CD14-positive monocyte (primary cell): ENCODE measurements around the gene DUS4L. TPM values are rescaled to one million over a fixed set of nuclear protein-coding genes. Genes with fewer than 3 reads are reported as not detected.
A peak's percentile ranks its signal among the peaks of the same experiment; 100 is the strongest.

Experiments
- DNase-seq, 3 donors: peaks; one replicate each; pipeline ENCODE4 v3.0.0-alpha.2; 2011 to 2022
- H2AFZ ChIP-seq: 2 replicates; pipeline ENCODE4 v1.6.0; 2012; ENCODE audit warnings: mild to moderate bottlenecking, low read depth, low read length, inconsistent platforms; ENCODE audit not compliant: insufficient read depth, poor library complexity, severe bottlenecking
- H3K27ac ChIP-seq, 2 donors: 1 replicate in 1 of 2; 2 replicates in 1 of 2; pipeline ENCODE4 v1.5.1; 2012 to 2013; ENCODE audit warnings: low read length in 2 of 2, control low read depth in 1 of 2, inconsistent platforms in 1 of 2, low read depth in 1 of 2, mild to moderate bottlenecking in 1 of 2
- H3K27me3 ChIP-seq, 2 donors: one replicate each; pipeline versions ENCODE4 v1.6.0 to v1.6.1; 2011 to 2013; ENCODE audit warnings: low read length in 2 of 2; ENCODE audit not compliant: control insufficient read depth in 2 of 2, insufficient read depth in 2 of 2
- H3K36me3 ChIP-seq, 2 donors: replicated peaks in 1 of 2; 1 replicate in 1 of 2; 2 replicates in 1 of 2; pipeline versions ENCODE4 v1.5.1 to v1.6.1; 2012 to 2013; ENCODE audit warnings: low read length in 2 of 2, control low read depth in 1 of 2, inconsistent platforms in 1 of 2, mild to moderate bottlenecking in 1 of 2; ENCODE audit not compliant: insufficient read depth in 2 of 2, control insufficient read depth in 1 of 2
- H3K4me1 ChIP-seq, 2 donors: 1 replicate in 1 of 2; 2 replicates in 1 of 2; pipeline versions ENCODE4 v1.5.1 to v1.6.1; 2012 to 2013; ENCODE audit warnings: low read length in 2 of 2, control low read depth in 1 of 2, inconsistent platforms in 1 of 2, mild to moderate bottlenecking in 1 of 2, moderate library complexity in 1 of 2; ENCODE audit not compliant: insufficient read depth in 2 of 2, control insufficient read depth in 1 of 2
- H3K4me2 ChIP-seq: replicated peaks from 2 replicates; pipeline ENCODE3; 2012; ENCODE audit warnings: low read length, moderate library complexity, mild to moderate bottlenecking; ENCODE audit not compliant: poor library complexity, severe bottlenecking; ENCODE audit errors: extremely low read depth
- H3K4me3 ChIP-seq, 3 experiments: fragments of 200-600 bp in 1 of 3; sonication (generic) in 1 of 3; replicated peaks in 1 of 3; 1 replicate in 2 of 3; 2 replicates in 1 of 3; pipeline ENCODE4 v1.5.1; 2011 to 2013; ENCODE audit warnings: low read length in 3 of 3, mild to moderate bottlenecking in 3 of 3, control low read depth in 2 of 3, low read depth in 2 of 3, inconsistent platforms in 1 of 3, moderate library complexity in 1 of 3
- H3K79me2 ChIP-seq: 2 replicates; pipeline ENCODE4 v1.6.0; 2012; ENCODE audit warnings: mild to moderate bottlenecking, control low read depth, inconsistent platforms, low read length, moderate library complexity; ENCODE audit not compliant: insufficient read depth
- H3K9ac ChIP-seq: 2 replicates; pipeline ENCODE4 v1.6.0; 2017; ENCODE audit warnings: low read length, mild to moderate bottlenecking; ENCODE audit not compliant: insufficient read depth, poor library complexity, severe bottlenecking
- H3K9me3 ChIP-seq, 2 donors: replicated peaks in 1 of 2; 1 replicate in 1 of 2; 2 replicates in 1 of 2; pipeline versions ENCODE4 v1.5.1 to v1.6.1; 2012 to 2013; ENCODE audit warnings: low read length in 2 of 2, control low read depth in 1 of 2; ENCODE audit not compliant: control insufficient read depth in 1 of 2, insufficient read depth in 1 of 2
- H4K20me1 ChIP-seq: 2 replicates; pipeline ENCODE4 v1.6.0; 2012; ENCODE audit warnings: mild to moderate bottlenecking, low read length, control low read depth, moderate library complexity; ENCODE audit not compliant: insufficient read depth
- H3K27ac Mint-ChIP-seq, 7 donors: one replicate each; pipeline ENCODE4 v1.8.0; 2020; ENCODE audit warnings: mild to moderate bottlenecking in 7 of 7, mixed read lengths in 7 of 7, moderate library complexity in 6 of 7, inconsistent platforms in 2 of 7
- H3K27me3 Mint-ChIP-seq, 3 donors: one replicate each; pipeline ENCODE4 v1.8.0; 2021 to 2022; ENCODE audit warnings: low read depth in 3 of 3, mild to moderate bottlenecking in 3 of 3, mixed read lengths in 3 of 3, moderate library complexity in 3 of 3, inconsistent platforms in 1 of 3
- H3K36me3 Mint-ChIP-seq, 2 donors: one replicate each; pipeline ENCODE4 v1.8.0; 2020; ENCODE audit warnings: mixed read lengths in 2 of 2, inconsistent platforms in 1 of 2, mild to moderate bottlenecking in 1 of 2
- H3K4me1 Mint-ChIP-seq: one replicate; pipeline ENCODE4 v1.8.0; 2020; ENCODE audit warnings: mild to moderate bottlenecking, mixed read lengths
- H3K4me3 Mint-ChIP-seq, 2 donors: one replicate each; pipeline ENCODE4 v1.8.0; 2020; ENCODE audit warnings: mild to moderate bottlenecking in 2 of 2, mixed read lengths in 2 of 2, moderate library complexity in 1 of 2
- H3K9me3 Mint-ChIP-seq, 7 donors: one replicate each; pipeline ENCODE4 v1.8.0; 2020 to 2022; ENCODE audit warnings: mixed read lengths in 7 of 7, mild to moderate bottlenecking in 6 of 7, moderate library complexity in 6 of 7, inconsistent platforms in 2 of 7
- WGBS: methylation state at CpG from one replicate; pipeline ENCODE4 v1.1.5; 2013; ENCODE audit warnings: missing lambda C conversion rate; ENCODE audit not compliant: insufficient coverage; 5-methylcytosine and 5-hydroxymethylcytosine counted together
- intact Hi-C, 2 donors: fragments of 100-400 bp; cut with micrococcal nuclease; formaldehyde crosslinking; loops; one replicate each; pipeline versions ENCODE4 v1.15.0 to v1.15.1; 2023
- polyA plus RNA-seq, 3 donors: library from polyadenylated mRNA; depleted of rRNA in 1 of 3; unstranded in 2 of 3; stranded (reverse) in 1 of 3; fragments of 300-500 nt in 2 of 3; fragments of >200 nt in 1 of 3; fragmentation: Illumina TruSeq in 2 of 3; gene quantifications; 1 replicate in 2 of 3; 2 replicates in 1 of 3; pipeline ENCODE4 v1.2.3, GENCODE V29; 2012 to 2021
- TF ChIP-seq, protein P1 (sequence below): fragments of 200-600 bp; IDR thresholded peaks from one replicate; pipeline ENCODE4 v1.8.0; 2022; ENCODE audit warnings: antibody characterized with exemption, mild to moderate bottlenecking

Gene DUS4L
- polyA plus RNA-seq, 3 donors, result 1.6 to 2.3 (median 1.7) TPM

DNA sequence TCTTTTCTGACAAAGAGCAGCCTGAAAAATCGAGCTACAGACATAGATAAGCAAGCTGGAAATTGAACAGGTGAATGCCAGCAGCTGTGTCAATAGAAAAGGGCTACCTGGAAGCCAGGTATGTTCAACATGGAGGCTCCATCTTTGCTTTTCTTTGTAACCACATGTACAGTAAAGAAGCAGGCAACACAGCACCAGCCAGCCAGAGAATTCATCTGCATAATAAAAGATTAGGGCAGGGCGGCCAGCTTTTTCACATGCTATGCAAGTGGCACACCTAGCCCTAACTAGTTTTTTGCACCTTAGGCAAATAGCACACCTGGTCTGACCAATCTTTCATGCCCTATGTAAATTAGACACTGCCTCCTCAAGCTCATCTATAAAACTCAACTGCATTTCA, 25.8 kb upstream of the DUS4L start:
- Histone ChIP-seq H3K9me3 (no peaks in the 10 kb centered on the region), H4K20me1 (peaks cover 11% of the 10 kb centered on the region), H2AFZ (no peak overlapping the region), H3K4me1 (no peaks in the 10 kb centered on the region), H3K9ac (no peak overlapping the region), H3K27me3 (no peaks in the 10 kb centered on the region), H3K4me3 (no peak overlapping the region), H3K79me2 (peaks cover 7% of the 10 kb centered on the region), H3K4me2 (no peak overlapping the region), H3K36me3 (peaks cover 30 to 53% of the 10 kb centered on the region in 2 donors), H3K27ac (no peak overlapping the region)
- DNase-seq, result no peak
- Mint-ChIP-seq H3K4me3 (no peak overlapping the region), H3K27ac (no peak overlapping the region), H3K27me3 (no peaks in the 10 kb centered on the region), H3K36me3 (peaks cover 57 to 82% of the 10 kb centered on the region in 2 donors), H3K4me1 (peaks cover 2% of the 10 kb centered on the region), H3K9me3 (peaks cover 2 to 11% (median 7%) of the 10 kb centered on the region in 7 donors)
- intact Hi-C loops, result no loop called here
- TF ChIP-seq, protein P1, sequence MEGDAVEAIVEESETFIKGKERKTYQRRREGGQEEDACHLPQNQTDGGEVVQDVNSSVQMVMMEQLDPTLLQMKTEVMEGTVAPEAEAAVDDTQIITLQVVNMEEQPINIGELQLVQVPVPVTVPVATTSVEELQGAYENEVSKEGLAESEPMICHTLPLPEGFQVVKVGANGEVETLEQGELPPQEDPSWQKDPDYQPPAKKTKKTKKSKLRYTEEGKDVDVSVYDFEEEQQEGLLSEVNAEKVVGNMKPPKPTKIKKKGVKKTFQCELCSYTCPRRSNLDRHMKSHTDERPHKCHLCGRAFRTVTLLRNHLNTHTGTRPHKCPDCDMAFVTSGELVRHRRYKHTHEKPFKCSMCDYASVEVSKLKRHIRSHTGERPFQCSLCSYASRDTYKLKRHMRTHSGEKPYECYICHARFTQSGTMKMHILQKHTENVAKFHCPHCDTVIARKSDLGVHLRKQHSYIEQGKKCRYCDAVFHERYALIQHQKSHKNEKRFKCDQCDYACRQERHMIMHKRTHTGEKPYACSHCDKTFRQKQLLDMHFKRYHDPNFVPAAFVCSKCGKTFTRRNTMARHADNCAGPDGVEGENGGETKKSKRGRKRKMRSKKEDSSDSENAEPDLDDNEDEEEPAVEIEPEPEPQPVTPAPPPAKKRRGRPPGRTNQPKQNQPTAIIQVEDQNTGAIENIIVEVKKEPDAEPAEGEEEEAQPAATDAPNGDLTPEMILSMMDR, result no peak
- 100% methylated on average over 1 of the region's 2 CpGs for WGBS

DNA sequence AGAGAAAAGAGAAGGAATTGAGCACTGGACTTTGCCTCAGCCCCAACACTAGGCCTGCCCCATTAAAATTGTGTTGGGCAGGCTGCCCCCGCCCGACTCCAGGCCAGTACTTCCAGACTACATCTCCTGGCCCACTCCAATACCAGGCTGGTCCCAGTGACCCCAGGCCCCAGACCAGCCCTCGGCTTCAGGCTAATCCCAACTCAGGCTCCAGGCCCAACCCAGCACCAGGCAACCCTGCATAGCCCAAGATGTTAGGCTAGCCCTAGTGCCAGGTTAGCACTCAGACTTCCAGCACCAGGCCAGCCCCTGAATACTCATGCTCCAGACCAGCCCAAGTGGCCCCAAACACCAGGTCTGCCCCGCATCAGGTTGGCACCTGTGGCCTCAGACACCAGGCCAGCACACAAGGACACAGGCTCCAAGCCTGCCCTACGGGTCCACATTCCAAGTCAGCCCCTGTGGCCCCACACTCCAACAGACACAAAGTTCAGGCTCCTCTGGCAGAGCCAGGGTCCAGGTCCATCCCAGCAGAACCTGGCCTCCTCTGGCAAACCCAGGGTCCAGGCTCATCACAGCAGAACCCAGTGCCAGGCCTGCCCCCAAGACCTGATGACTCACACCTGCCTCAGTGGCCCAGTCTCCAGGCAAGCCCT, 20.3 kb upstream of the DUS4L start:
- 83% methylated on average over 5 of the region's 5 CpGs for WGBS

More for the DNA sequence above, 20.3 kb upstream of the DUS4L start:
- H3K9me3 Mint-ChIP-seq, result peaks cover 10 to 16% (median 15%) of the 10 kb centered on the region in 7 donors
- H3K4me1 Mint-ChIP-seq, result no peaks in the 10 kb centered on the region
- no peaks in the 10 kb centered on the region for H3K27me3 Mint-ChIP-seq
- Histone ChIP-seq H3K79me2 (peaks cover 18% of the 10 kb centered on the region), H3K4me2 (no peak overlapping the region), H3K4me3 (no peak overlapping the region), H3K36me3 (peaks cover 60 to 84% of the 10 kb centered on the region in 2 donors), H2AFZ (no peak overlapping the region), H3K27ac (no peak overlapping the region), H3K9ac (no peak overlapping the region), H3K9me3 (peaks cover 5 to 16% of the 10 kb centered on the region in 2 donors), H3K4me1 (no peaks in the 10 kb centered on the region), H4K20me1 (peaks cover 17% of the 10 kb centered on the region), H3K27me3 (no peaks in the 10 kb centered on the region)
- no peak overlapping the region for H3K4me3 Mint-ChIP-seq
- peaks cover 65 to 88% of the 10 kb centered on the region in 2 donors for H3K36me3 Mint-ChIP-seq
- intact Hi-C loops, result no loop called here
- peak overlapping the region in 2 of 7 donors; percentile 18 to 66 for H3K27ac Mint-ChIP-seq
- TF ChIP-seq, protein P1, result no peak
- no peak for DNase-seq
